ENCODE data around the gene POU5F1. TPM values are rescaled to one million over a fixed set of nuclear protein-coding genes. Genes with fewer than 3 reads are reported as not detected.
A peak's percentile ranks its signal among the peaks of the same experiment; 100 is the strongest.
"Not testable (repeated sequence)": the region's sequence is repeated elsewhere in the genome, so short reads cannot be mapped to it uniquely, and the experiment has no call there.

Gene POU5F1
- total and polyA plus RNA-seq, 2 donors from 2014 or later: 7.9 to 19.9 TPM

GRCh38 chr6:31197559-31198305 lies 27.2 kb upstream of the POU5F1 start:
- intact Hi-C loops (cut with DNase I): no loop called here
- H3K9me3 ChIP-seq (ENCODE audit: control insufficient read depth in 2 of 3, insufficient read depth in 1 of 3, low read length in 3 of 3): peaks cover 0 to 3% (median 0%) of the 10 kb centered on the region in 3 donors
- H3K9ac ChIP-seq (ENCODE audit: low read length in 3 of 3): peak overlapping the region; percentile 42 to 94 (median 94)
- FAIRE-seq (no peak), DNase-seq (peak; percentile 70 to 97 (median 86))
- peaks cover 0 to 10% (median 0%) of the 10 kb centered on the region in 3 donors for H3K4me1 ChIP-seq (ENCODE audit: control insufficient read depth in 2 of 3, insufficient read depth in 2 of 3, low read depth in 1 of 3, low read length in 3 of 3)
- H3K36me3 ChIP-seq (ENCODE audit: control insufficient read depth in 2 of 3, insufficient read depth in 3 of 3, low read length in 3 of 3): no peaks in the 10 kb centered on the region
- peak overlapping the region; percentile 74 to 82 (median 77) for H3K4me3 ChIP-seq (ENCODE audit: low read length in 3 of 3)
- H3K27me3 ChIP-seq (ENCODE audit: control insufficient read depth, insufficient read depth, low read length): no peaks in the 10 kb centered on the region
- peak; percentile 24 for TF ChIP-seq CTCF (IDR thresholded peaks at IDR 0.05; ENCODE audit: borderline replicate concordance, extremely low read depth, insufficient read depth)
- H3K27ac ChIP-seq (ENCODE audit: low read depth in 2 of 2, low read length in 2 of 2): peak overlapping the region; percentile 95 to 98

- DNase-seq; H3K27me3 ChIP-seq (ENCODE audit: control insufficient read depth, insufficient read depth, low read length); FAIRE-seq; intact Hi-C loops (cut with DNase I); H3K36me3 ChIP-seq (ENCODE audit: control insufficient read depth in 2 of 3, insufficient read depth in 3 of 3, low read length in 3 of 3); H3K4me1 ChIP-seq (ENCODE audit: control insufficient read depth in 2 of 3, insufficient read depth in 2 of 3, low read depth in 1 of 3, low read length in 3 of 3); H3K9me3 ChIP-seq (ENCODE audit: control insufficient read depth in 2 of 3, insufficient read depth in 1 of 3, low read length in 3 of 3): not testable (repeated sequence)
- peak overlapping the region in 1 of 2 donors; percentile 95 for H3K27ac ChIP-seq (ENCODE audit: low read depth in 2 of 2, low read length in 2 of 2)
- H3K9ac ChIP-seq (ENCODE audit: low read length in 3 of 3): peak overlapping the region in 2 of 3 donors; percentile 30 to 94
- H3K4me3 ChIP-seq (ENCODE audit: low read length in 3 of 3): peak overlapping the region; percentile 74 to 82 (median 77)
Observed at GRCh38 chr6:31196251-31197022, 26.0 kb upstream of the POU5F1 start.

- H3K9me3 ChIP-seq (ENCODE audit: control insufficient read depth in 2 of 3, insufficient read depth in 1 of 3, low read length in 3 of 3); DNase-seq; H3K4me3 ChIP-seq (ENCODE audit: low read length in 3 of 3); H3K27me3 ChIP-seq (ENCODE audit: control insufficient read depth, insufficient read depth, low read length); FAIRE-seq; H3K36me3 ChIP-seq (ENCODE audit: control insufficient read depth in 2 of 3, insufficient read depth in 3 of 3, low read length in 3 of 3); H3K4me1 ChIP-seq (ENCODE audit: control insufficient read depth in 2 of 3, insufficient read depth in 2 of 3, low read depth in 1 of 3, low read length in 3 of 3); H3K9ac ChIP-seq (ENCODE audit: low read length in 3 of 3); intact Hi-C loops (cut with DNase I); H3K27ac ChIP-seq (ENCODE audit: low read depth in 2 of 2, low read length in 2 of 2): not testable (repeated sequence)
Observed at GRCh38 chr6:31195308-31195979, 25.0 kb upstream of the POU5F1 start.

- Histone ChIP-seq H3K9ac (ENCODE audit: low read length in 3 of 3) (no peak overlapping the region), H3K36me3 (ENCODE audit: control insufficient read depth in 2 of 3, insufficient read depth in 3 of 3, low read length in 3 of 3) (no peaks in the 10 kb centered on the region), H3K27me3 (ENCODE audit: control insufficient read depth, insufficient read depth, low read length) (no peaks in the 10 kb centered on the region), H3K4me1 (ENCODE audit: control insufficient read depth in 2 of 3, insufficient read depth in 2 of 3, low read depth in 1 of 3, low read length in 3 of 3) (peaks cover 0 to 3% (median 0%) of the 10 kb centered on the region in 3 donors), H3K27ac (ENCODE audit: low read depth in 2 of 2, low read length in 2 of 2) (no peak overlapping the region), H3K4me3 (ENCODE audit: low read length in 3 of 3) (no peak overlapping the region), H3K9me3 (ENCODE audit: control insufficient read depth in 2 of 3, insufficient read depth in 1 of 3, low read length in 3 of 3) (no peaks in the 10 kb centered on the region)
- intact Hi-C loops (cut with DNase I): loop anchor here (5.0 kb wide), 1 partner anchor 57 kb away; the partner anchor contains the start of gene PSORS1C2
- no peak for TF ChIP-seq CTCF (IDR thresholded peaks at IDR 0.05; ENCODE audit: borderline replicate concordance, extremely low read depth, insufficient read depth)
- DNase-seq (no peak), FAIRE-seq (no peak)
Observed at GRCh38 chr6:31194061-31194834, 23.8 kb upstream of the POU5F1 start.

All from kidney (tissue), 14 donors.